ENCODE measurements around the gene HDC.

The HDC gene

GRCh38 chr15:50252556-50252955, 13.0 kb downstream of the HDC start:
- no peak for DNase-seq

GRCh38 chr15:50251638-50252182, 13.8 kb downstream of the HDC start:
- no peak for DNase-seq

GRCh38 chr15:50250760-50251394, 14.6 kb downstream of the HDC start:
- no peak for DNase-seq

- DNase-seq = no peak
Measured at GRCh38 chr15:50249704-50250103, 15.8 kb downstream of the HDC start.

- peak; percentile 9 for DNase-seq
Measured at GRCh38 chr15:50248994-50249582, 16.4 kb downstream of the HDC start.

GRCh38 chr15:50247819-50248655, 17.5 kb downstream of the HDC start:
- no peak for DNase-seq

- no peak for DNase-seq
Measured at GRCh38 chr15:50246631-50247030, 18.9 kb downstream of the HDC start.

GRCh38 chr15:50244959-50245624, 20.4 kb downstream of the HDC start:
- no peak for DNase-seq

GRCh38 chr15:50244153-50244552, 21.4 kb downstream of the HDC start:
- no peak for DNase-seq

GRCh38 chr15:50241684-50242450, 23.7 kb downstream of the HDC start:
- DNase-seq = peak; percentile 72

- DNase-seq = no peak
Measured at GRCh38 chr15:50238255-50238654, 27.3 kb downstream of the HDC start.

GRCh38 chr15:50236433-50236832, 29.1 kb downstream of the HDC start:
- DNase-seq = no peak

GRCh38 chr15:50235794-50236193, 29.7 kb downstream of the HDC start:
- peak; percentile 23 for DNase-seq

GRCh38 chr15:50234764-50235163, 30.8 kb downstream of the HDC start:
- DNase-seq = no peak

- no peak for DNase-seq
Measured at GRCh38 chr15:50233192-50233736, 32.3 kb downstream of the HDC start.

- DNase-seq = no peak
Measured at GRCh38 chr15:50232791-50233190, 32.7 kb downstream of the HDC start.

GRCh38 chr15:50231761-50232160, 33.8 kb downstream of the HDC start:
- no peak for DNase-seq

GRCh38 chr15:50229336-50229735, 36.2 kb downstream of the HDC start:
- no peak for DNase-seq

GRCh38 chr15:50228866-50229265, 36.7 kb downstream of the HDC start:
- DNase-seq = no peak

- DNase-seq = peak; percentile 48
Measured at GRCh38 chr15:50227076-50227475, 38.5 kb downstream of the HDC start.

- no peak for DNase-seq
Measured at GRCh38 chr15:50225938-50226337, 39.6 kb downstream of the HDC start.

- DNase-seq = no peak
Measured at GRCh38 chr15:50225057-50225456, 40.5 kb downstream of the HDC start.

Measured in fibroblast of skin of right quadriceps (primary cell).